Activated B cell treated with CpG ODN at 0.5 μM for 24 hours (primary cell): ENCODE results near the gene PLEKHA3. TPM values are rescaled to one million over a fixed set of nuclear protein-coding genes. Genes with fewer than 3 reads are reported as not detected.

Experiments
- ATAC-seq: fragments of 200-7000 bp; cut with Tn5 transposase; one replicate; pipeline ENCODE4 v1.10.0; 2021; ENCODE audit warnings: low read depth, mild to moderate bottlenecking, moderate library complexity
- CTCF ChIA-PET: fragments of 350-600 bp; sonication (Branson Sonifier 250); formaldehyde crosslinking; loops from one replicate; lab custom pipeline; 2021; ENCODE audit warnings: antibody characterized with exemption; lab: Charles Lee
- POLR2A ChIA-PET: fragments of 350-600 bp; sonication (Branson Sonifier 250); formaldehyde crosslinking; loops from one replicate; lab custom pipeline; 2021; ENCODE audit warnings: antibody characterized with exemption; lab: Charles Lee
- DNase-seq: peaks from one replicate; pipeline ENCODE4 v3.0.0; 2022
- H3K27ac Mint-ChIP-seq: one replicate; pipeline ENCODE4 v1.8.0; 2020; ENCODE audit warnings: mixed read lengths
- H3K27me3 Mint-ChIP-seq: one replicate; pipeline ENCODE4 v1.8.0; 2021; ENCODE audit warnings: mixed read lengths
- H3K36me3 Mint-ChIP-seq: one replicate; pipeline ENCODE4 v1.8.0; 2021; ENCODE audit warnings: low read depth, mixed read lengths
- H3K4me1 Mint-ChIP-seq: one replicate; pipeline ENCODE4 v1.8.0; 2021; ENCODE audit warnings: mixed read lengths
- H3K4me3 Mint-ChIP-seq: one replicate; pipeline ENCODE4 v1.8.0; 2020; ENCODE audit warnings: mild to moderate bottlenecking, mixed read lengths
- H3K9me3 Mint-ChIP-seq: one replicate; pipeline ENCODE4 v1.8.0; 2020; ENCODE audit warnings: mixed read lengths
- intact Hi-C: fragments of 100-400 bp; cut with micrococcal nuclease; formaldehyde crosslinking; loops from one replicate; pipeline ENCODE4 v1.15.1; 2024
- total RNA-seq: library from RNA; stranded (reverse); gene quantifications from 2 replicates; pipeline ENCODE4 v1.2.3, GENCODE V29; 2022
- TF ChIP-seq, protein P1 (sequence below): fragments of 200-600 bp; IDR thresholded peaks from one replicate; pipeline ENCODE4 v1.8.0; 2022; ENCODE audit warnings: antibody characterized with exemption, mild to moderate bottlenecking

Gene PLEKHA3
- total RNA-seq, 1 donor from 2014 or later: 29.6 TPM

DNA sequence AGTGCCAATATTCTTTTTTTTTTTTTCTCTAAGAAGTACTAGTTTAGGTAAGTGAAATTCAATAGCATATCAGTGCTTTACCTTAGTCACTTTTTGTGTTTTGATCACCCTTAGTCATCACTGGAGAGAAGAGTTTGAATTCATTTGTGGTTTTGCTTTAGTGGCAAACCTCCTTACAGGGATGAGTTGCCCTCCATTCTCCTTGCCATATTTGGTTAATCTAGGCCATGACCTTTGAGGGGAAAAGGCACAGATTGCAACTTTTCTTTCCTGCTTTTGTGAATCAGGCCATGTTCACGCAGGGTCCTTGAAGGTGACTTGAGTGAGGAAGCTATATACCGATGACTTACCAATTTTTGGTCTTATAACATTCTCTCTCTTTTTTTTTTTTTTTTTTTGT is 34.4 kb downstream of the PLEKHA3 start:
- Mint-ChIP-seq H3K4me3 (no peak overlapping the region), H3K9me3 (no peaks in the 10 kb centered on the region), H3K36me3 (peaks cover 50% of the 10 kb centered on the region), H3K4me1 (no peaks in the 10 kb centered on the region), H3K27ac (no peak overlapping the region), H3K27me3 (no peaks in the 10 kb centered on the region)
- CTCF ChIA-PET: no interaction called here
- ATAC-seq: no peak
- TF ChIP-seq, protein P1, sequence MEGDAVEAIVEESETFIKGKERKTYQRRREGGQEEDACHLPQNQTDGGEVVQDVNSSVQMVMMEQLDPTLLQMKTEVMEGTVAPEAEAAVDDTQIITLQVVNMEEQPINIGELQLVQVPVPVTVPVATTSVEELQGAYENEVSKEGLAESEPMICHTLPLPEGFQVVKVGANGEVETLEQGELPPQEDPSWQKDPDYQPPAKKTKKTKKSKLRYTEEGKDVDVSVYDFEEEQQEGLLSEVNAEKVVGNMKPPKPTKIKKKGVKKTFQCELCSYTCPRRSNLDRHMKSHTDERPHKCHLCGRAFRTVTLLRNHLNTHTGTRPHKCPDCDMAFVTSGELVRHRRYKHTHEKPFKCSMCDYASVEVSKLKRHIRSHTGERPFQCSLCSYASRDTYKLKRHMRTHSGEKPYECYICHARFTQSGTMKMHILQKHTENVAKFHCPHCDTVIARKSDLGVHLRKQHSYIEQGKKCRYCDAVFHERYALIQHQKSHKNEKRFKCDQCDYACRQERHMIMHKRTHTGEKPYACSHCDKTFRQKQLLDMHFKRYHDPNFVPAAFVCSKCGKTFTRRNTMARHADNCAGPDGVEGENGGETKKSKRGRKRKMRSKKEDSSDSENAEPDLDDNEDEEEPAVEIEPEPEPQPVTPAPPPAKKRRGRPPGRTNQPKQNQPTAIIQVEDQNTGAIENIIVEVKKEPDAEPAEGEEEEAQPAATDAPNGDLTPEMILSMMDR: no peak
- DNase-seq: no peak
- intact Hi-C loops: no loop called here
- POLR2A ChIA-PET: no interaction called here

DNA sequence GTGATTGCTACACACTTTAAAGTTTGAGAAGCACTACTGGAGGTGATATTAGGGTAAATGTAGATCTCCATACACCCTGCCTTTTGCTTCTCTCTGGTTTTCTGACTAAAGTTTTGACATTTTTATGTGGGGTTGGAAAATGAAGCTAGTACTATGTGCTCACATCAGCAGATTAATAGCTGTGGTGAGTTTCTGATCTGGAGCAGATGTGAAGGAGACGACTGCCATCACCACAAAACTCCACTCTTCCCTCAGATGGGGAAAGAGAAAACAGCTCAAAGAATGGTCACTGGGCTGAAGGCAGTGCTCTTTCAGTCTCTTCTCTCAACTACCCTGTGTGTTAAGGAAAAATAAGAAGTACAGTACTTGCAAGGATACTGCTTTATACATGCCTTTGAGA is 37.2 kb downstream of the PLEKHA3 start:
- Mint-ChIP-seq H3K4me3 (no peak overlapping the region), H3K4me1 (peaks cover 4% of the 10 kb centered on the region), H3K27me3 (no peaks in the 10 kb centered on the region), H3K36me3 (peaks cover 37% of the 10 kb centered on the region), H3K27ac (no peak overlapping the region), H3K9me3 (no peaks in the 10 kb centered on the region)
- intact Hi-C loops: no loop called here
- TF ChIP-seq, protein P1: no peak
- DNase-seq: no peak
- ChIA-PET CTCF (no interaction called here), POLR2A (no interaction called here)
- ATAC-seq: no peak

DNA sequence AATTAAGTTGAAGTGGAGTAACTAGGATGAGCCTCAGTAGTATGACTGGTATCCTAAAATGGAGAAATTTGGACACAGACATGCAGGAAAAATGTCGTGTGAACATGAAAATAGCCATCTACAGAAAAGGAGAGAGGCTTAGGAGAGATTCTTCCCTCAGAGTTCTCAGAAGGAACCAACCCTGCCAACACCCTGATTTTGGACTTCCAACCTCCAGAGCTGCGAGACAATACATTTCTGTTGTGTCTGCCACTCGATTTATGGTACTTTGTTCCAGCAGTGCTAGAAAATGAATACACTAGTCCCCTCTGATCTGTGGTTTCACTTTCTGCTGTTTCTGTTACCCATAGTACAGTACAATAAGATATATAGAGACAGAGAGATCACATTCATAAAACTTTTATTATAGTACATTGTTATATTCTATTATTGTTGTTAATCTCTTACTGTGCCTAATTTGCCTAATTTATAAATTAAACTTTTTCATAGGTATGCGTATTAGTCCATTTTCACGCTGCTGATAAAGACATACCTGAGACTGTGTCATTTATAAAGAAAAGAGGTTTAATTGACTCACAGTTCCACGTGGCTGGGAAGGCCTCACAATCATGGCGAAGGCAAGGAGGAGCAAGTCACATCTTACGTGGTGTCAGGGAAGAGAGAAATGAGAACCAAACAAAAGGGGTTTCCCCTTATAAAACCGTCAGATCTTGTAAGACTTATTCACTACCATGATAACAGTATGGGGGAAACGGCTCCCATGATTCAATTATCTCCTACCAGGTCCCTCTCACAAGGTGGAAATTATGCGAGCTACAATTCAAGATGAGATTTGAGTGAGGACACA is 41.3 kb downstream of the PLEKHA3 start:
- no peak for ATAC-seq
- Mint-ChIP-seq H3K27me3 (no peaks in the 10 kb centered on the region), H3K4me1 (peaks cover 26% of the 10 kb centered on the region), H3K27ac (peak overlapping the region; percentile 0), H3K9me3 (no peaks in the 10 kb centered on the region), H3K4me3 (peak overlapping the region; percentile 2), H3K36me3 (peaks cover 35% of the 10 kb centered on the region)
- intact Hi-C loops: loop anchor here (2.0 kb wide), 1 partner anchor 15 kb away; no protein-coding TSS in a partner anchor
- DNase-seq: no peak
- CTCF ChIA-PET: no interaction called here
- TF ChIP-seq, protein P1: no peak
- POLR2A ChIA-PET: interaction anchor here (0.6 to 1.1 kb wide), 2 partner anchors 9 to 71 kb away, joined by 3 to 5 read pairs; partner anchors contain the start of genes PJVK and PRKRA

DNA sequence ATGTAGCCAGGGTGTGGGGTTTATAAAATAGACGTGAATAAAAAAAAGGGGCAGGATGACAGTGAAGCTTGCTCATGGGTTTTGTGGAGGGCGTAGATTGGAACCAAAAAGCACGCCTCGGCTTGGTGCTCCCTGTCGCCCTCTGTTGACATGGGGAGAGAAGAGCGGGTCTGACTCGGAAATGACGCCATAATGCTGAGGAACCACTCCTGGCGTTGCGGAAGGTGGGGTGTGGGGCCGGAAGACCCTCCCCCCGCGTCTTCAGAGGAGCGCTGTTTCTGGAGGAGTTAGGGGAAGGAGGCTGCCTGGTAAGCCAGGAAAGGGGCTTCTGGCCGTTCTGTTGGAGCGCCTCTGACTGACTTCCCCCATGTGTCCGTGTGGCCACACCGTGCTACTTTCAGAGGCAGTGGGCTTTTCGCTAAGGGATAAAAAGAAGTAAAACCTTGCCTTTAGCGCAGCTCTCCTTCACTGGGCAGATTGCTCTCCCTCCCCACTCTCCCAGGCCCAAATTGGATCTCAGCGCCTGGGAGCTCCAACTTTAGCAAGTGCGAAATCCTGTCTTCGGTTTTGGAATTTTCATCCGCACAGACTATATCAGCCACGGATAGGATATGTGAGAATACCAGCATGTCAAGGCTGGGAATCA is 42.8 kb downstream of the PLEKHA3 start:
- peaks cover 36% of the 10 kb centered on the region for H3K36me3 Mint-ChIP-seq
- no peaks in the 10 kb centered on the region for H3K27me3 Mint-ChIP-seq
- DNase-seq: peak; percentile 63
- intact Hi-C loops: loop anchor here (1.0 to 2.0 kb wide), 5 partner anchors 8 to 109 kb away; partner anchors contain the start of genes PJVK, PLEKHA3 and PRKRA
- peak overlapping the region; percentile 93 for H3K4me3 Mint-ChIP-seq
- H3K27ac Mint-ChIP-seq: peak overlapping the region; percentile 84
- TF ChIP-seq, protein P1: no peak
- ATAC-seq: peak; percentile 99
- H3K4me1 Mint-ChIP-seq: peaks cover 34% of the 10 kb centered on the region
- no peaks in the 10 kb centered on the region for H3K9me3 Mint-ChIP-seq
- POLR2A ChIA-PET: interaction anchor here (0.9 to 1.1 kb wide), 5 partner anchors 8 to 118 kb away, joined by 3 to 5 read pairs (median 3); partner anchors contain the start of genes PJVK and PRKRA
- CTCF ChIA-PET: no interaction called here
